ENCODE data around the gene PIGB. TPM values are rescaled to one million over a fixed set of nuclear protein-coding genes. Genes with fewer than 3 reads are reported as not detected.
A peak's percentile ranks its signal among the peaks of the same experiment; 100 is the strongest.
"Not testable (repeated sequence)": the region's sequence is repeated elsewhere in the genome, so short reads cannot be mapped to it uniquely, and the experiment has no call there.

The PIGB gene
- 10.1 TPM for polyA plus RNA-seq (2012; ENCODE audit: low read depth, missing spikeins)

DNA sequence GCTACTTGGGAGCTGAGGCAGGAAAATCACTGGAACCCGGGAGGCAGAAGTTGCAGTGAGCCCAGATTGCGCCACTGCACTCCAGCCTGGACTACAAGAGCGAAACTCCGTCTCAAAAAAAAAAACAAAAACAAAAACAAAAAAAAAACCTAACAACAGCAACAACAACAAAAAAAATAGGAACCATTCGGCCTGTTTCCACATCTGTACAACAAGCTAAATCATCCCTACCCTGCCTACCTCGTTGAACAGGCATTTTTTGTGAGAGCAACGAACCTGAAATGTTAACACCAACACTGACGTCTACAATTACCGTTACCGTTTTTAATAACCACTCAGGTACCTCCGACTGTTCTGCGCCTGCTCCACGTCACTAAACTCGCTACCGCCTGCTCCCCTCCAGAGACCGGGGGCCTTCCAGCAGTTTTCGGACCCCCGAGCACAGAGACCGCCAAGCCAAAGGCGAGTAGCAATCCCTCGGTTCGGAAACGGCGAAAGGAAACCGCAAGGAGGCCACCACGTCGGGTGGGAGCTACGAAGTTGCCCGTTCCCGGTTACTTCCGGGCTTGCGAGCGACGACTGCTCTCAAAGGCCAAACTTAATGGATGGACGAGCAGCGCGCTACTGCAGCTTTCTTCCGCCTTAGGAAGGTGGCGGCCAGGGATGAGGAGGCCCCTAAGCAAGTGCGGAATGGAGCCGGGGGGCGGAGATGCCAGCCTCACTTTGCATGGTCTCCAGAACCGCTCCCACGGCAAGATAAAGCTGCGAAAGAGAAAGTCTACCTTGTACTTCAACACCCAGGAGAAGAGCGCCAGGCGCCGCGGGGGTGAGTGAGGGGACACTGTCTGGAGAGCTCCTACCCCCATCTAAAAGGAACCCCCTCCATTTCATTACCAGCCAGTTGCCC lies at the start of gene PIGB, which contains the start of gene PIGBOS1:
Gene PIGB (plus strand): TSS at position 635 of the 907 bp plus-strand sequence. CDS start 29 bp downstream, at position 664.
Gene PIGBOS1 (minus strand): TSS at position 536 of the 907 bp plus-strand sequence. CDS start 1,331 bp downstream, outside the sequence.
- DNase-seq (ENCODE audit: insufficient read length, low spot score) (peak; percentile 64), FAIRE-seq (peak; percentile 91)
- TF ChIP-seq POLR2AphosphoS5 (IDR thresholded peaks at IDR 0.05; ENCODE audit: low read depth, low read length) (peak; percentile 89), POU2F2 (IDR thresholded peaks at IDR 0.05; ENCODE audit: low read depth, low read length) (peak; percentile 65; the same call in 1 of the 2 replicates), POLR2A (IDR thresholded peaks at IDR 0.05; ENCODE audit: low read depth, low read length) (peak; percentile 89), TAF1 (IDR thresholded peaks at IDR 0.05; ENCODE audit: low read depth, low read length) (peak; percentile 88), PAX5 (IDR thresholded peaks at IDR 0.05; ENCODE audit: insufficient read depth, low read length, severe bottlenecking) (no peak), SPI1 (IDR thresholded peaks at IDR 0.05; ENCODE audit: low read depth, low read length) (0 out of 2 replicates have a peak, but pooled peaks have one; percentile 12)

DNA sequence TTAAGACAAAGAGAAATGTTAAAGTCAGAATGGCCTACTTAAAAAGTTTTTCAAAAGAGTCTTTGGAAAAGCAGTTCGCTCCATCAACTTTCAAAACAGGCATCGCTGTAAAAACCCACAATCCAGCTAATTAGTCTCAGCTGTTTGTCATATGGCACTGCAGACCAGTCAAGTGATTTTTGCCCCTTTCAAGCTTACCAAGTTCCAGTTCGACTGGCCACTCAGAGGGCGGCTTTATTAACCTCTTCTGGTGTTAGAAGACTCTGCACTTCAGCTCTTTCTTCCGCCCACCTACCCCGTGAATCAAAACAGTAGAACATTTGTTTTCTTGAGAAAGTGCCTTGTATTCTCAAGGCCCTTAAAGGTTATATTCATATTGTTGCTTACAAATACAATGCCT lies 48.7 kb upstream of the PIGB start:
- DNase-seq (ENCODE audit: insufficient read length, low spot score) (no peak), FAIRE-seq (no peak)
- TF ChIP-seq PAX5 (IDR thresholded peaks at IDR 0.05; ENCODE audit: insufficient read depth, low read length, severe bottlenecking) = no peak
- no peak for TF ChIP-seq POLR2A (IDR thresholded peaks at IDR 0.05; ENCODE audit: low read depth, low read length)
- no peak for TF ChIP-seq TAF1 (IDR thresholded peaks at IDR 0.05; ENCODE audit: low read depth, low read length)
- TF ChIP-seq POLR2AphosphoS5 (IDR thresholded peaks at IDR 0.05; ENCODE audit: low read depth, low read length) = no peak
- TF ChIP-seq SPI1 (IDR thresholded peaks at IDR 0.05; ENCODE audit: low read depth, low read length) = no peak
- TF ChIP-seq POU2F2 (IDR thresholded peaks at IDR 0.05; ENCODE audit: low read depth, low read length) = no peak

DNA sequence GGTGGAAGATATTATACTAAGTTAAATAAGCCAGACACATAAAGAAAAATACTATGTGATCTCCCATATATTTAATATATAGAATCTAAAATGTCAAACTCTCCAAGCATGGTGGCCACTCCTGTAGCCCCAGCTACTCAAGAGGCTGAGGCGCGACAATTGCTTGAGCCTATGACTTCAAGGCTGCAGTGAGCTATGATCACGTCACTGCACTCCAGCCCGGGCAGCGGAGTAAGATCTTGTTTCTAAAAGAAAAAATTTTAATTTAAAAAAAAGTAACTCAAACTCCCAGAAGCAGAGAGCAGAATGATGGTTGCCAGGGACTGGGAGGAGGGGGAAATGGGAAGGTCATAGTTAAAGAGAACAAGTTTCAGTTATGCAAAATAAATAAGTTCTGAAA lies 42.7 kb upstream of the PIGB start:
- no peak for FAIRE-seq
- TF ChIP-seq TAF1 (IDR thresholded peaks at IDR 0.05; ENCODE audit: low read depth, low read length) (no peak), POLR2A (IDR thresholded peaks at IDR 0.05; ENCODE audit: low read depth, low read length) (no peak), PAX5 (IDR thresholded peaks at IDR 0.05; ENCODE audit: insufficient read depth, low read length, severe bottlenecking) (no peak), POU2F2 (IDR thresholded peaks at IDR 0.05; ENCODE audit: low read depth, low read length) (no peak), SPI1 (IDR thresholded peaks at IDR 0.05; ENCODE audit: low read depth, low read length) (no peak), POLR2AphosphoS5 (IDR thresholded peaks at IDR 0.05; ENCODE audit: low read depth, low read length) (no peak)

DNA sequence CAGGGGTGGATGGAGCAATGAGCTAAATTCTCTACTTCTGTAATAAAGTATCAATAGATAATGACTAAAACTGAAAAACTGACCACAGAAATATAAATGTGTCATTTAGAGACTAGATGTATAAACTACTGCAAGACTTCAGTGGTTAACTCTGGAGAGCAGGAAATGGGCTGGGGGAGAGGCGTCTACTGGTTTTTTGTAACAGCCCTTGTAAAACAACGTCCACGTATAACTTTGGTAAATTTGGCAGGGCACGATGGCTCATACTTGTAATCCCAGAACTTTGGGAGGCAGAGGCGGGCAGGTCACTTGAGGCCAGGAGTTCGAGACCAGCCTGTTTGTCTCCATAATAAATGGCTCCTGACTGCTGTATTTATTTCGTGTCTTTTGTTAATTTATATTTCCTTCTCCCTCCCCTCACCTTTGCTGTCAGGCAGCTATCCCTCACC lies 41.9 kb upstream of the PIGB start:
- TF ChIP-seq POU2F2 (IDR thresholded peaks at IDR 0.05; ENCODE audit: low read depth, low read length) (0 out of 2 replicates have a peak, but pooled peaks have one; percentile 34), SPI1 (IDR thresholded peaks at IDR 0.05; ENCODE audit: low read depth, low read length) (no peak)
- FAIRE-seq (peak; percentile 87), DNase-seq (ENCODE audit: insufficient read length, low spot score) (no peak)

More for the DNA sequence above, 42.7 kb upstream of the PIGB start:
- DNase-seq (ENCODE audit: insufficient read length, low spot score) = no peak

DNA sequence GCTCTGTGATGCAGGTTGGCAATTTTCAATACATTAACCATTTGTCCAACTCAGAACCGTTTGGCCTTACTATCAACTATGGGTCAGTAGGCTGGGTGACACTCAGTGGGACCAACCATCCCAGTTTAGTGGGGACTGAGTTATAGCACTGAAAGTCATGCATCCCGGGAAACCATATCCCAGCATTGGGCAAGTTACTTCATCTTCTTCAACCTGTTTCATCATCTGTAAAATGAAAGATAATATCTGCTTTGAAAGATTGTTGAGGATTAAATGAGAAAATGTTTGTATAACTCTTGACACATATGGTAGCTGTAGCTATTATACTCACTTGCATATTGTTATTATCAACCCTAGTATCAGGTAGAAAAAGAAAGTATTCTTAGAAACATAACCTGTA lies 41.3 kb upstream of the PIGB start:
- no peak for FAIRE-seq
- no peak for DNase-seq (ENCODE audit: insufficient read length, low spot score)
- TF ChIP-seq TAF1 (IDR thresholded peaks at IDR 0.05; ENCODE audit: low read depth, low read length) (no peak), POLR2A (IDR thresholded peaks at IDR 0.05; ENCODE audit: low read depth, low read length) (no peak), POLR2AphosphoS5 (IDR thresholded peaks at IDR 0.05; ENCODE audit: low read depth, low read length) (no peak), SPI1 (IDR thresholded peaks at IDR 0.05; ENCODE audit: low read depth, low read length) (no peak), POU2F2 (IDR thresholded peaks at IDR 0.05; ENCODE audit: low read depth, low read length) (no peak), PAX5 (IDR thresholded peaks at IDR 0.05; ENCODE audit: insufficient read depth, low read length, severe bottlenecking) (no peak)

DNA sequence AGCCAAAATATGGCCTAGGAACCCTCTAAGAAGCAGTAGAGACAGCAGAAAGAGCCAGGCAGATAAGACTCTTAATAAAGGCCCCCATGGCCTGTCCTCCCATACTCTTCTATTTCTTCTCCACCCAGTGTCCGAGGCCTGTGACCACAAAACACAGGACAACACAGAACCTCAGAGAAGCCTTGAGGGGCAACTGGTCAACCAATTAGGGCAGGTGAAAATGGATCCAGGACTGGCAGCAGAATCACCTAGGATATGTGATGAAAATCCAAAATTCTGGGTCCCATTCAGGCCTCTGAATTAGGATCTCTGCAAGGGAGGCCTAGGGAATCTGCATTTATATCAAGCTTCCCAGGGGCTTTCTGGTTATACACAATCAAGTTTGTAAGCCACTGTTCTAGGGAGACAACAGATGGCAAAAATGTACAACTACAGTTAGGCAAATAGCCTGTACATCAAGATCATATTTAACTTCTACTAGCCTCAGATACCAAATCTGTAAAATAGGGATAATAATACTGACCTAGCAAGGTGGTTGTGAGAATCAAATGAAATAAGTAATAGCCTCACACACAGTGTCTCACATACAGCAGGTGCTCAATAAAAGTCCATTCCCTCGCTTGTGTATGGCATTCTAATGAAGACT lies 39.8 kb upstream of the PIGB start:
- FAIRE-seq (no peak), DNase-seq (ENCODE audit: insufficient read length, low spot score) (no peak)
- TF ChIP-seq PAX5 (IDR thresholded peaks at IDR 0.05; ENCODE audit: insufficient read depth, low read length, severe bottlenecking) (no peak), POU2F2 (IDR thresholded peaks at IDR 0.05; ENCODE audit: low read depth, low read length) (no peak), SPI1 (IDR thresholded peaks at IDR 0.05; ENCODE audit: low read depth, low read length) (no peak)

DNA sequence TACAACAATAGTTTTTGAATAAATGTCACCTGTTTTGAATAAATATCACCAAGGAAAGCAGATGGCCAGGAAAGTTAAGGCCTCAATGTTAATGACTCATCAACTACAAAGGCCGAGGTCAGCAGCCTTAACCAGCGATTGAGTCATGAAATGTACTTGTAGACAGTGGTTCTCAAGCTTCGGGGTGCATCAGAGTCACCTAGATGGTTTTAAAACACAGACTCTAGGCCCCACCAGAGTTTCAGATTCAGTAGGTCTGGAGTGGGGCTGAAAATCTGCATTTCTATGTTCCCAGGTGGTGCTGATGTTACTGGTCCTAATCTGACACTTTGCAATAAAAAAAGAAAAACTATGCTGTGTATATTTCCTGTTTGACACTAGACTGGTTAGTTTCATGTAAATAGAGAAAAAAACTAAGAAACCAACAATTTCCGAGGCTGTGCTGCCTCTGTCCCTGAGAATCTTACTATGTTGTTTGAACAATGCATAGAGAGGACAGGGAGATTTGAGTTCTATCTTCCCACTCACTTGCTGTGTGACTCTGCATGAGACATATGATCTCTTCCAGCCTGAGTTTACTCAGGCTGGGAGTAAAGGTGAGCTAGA lies 39.2 kb upstream of the PIGB start:
- peak; percentile 12 for TF ChIP-seq PAX5 (IDR thresholded peaks at IDR 0.05; ENCODE audit: insufficient read depth, low read length, severe bottlenecking)
- no peak; the same call in none of the 2 replicates for TF ChIP-seq POU2F2 (IDR thresholded peaks at IDR 0.05; ENCODE audit: low read depth, low read length)
- 0 out of 2 replicates have a peak, but pooled peaks have one; percentile 12 for TF ChIP-seq POLR2A (IDR thresholded peaks at IDR 0.05; ENCODE audit: low read depth, low read length)
- no peak for DNase-seq (ENCODE audit: insufficient read length, low spot score)
- peak; percentile 80 for FAIRE-seq

DNA sequence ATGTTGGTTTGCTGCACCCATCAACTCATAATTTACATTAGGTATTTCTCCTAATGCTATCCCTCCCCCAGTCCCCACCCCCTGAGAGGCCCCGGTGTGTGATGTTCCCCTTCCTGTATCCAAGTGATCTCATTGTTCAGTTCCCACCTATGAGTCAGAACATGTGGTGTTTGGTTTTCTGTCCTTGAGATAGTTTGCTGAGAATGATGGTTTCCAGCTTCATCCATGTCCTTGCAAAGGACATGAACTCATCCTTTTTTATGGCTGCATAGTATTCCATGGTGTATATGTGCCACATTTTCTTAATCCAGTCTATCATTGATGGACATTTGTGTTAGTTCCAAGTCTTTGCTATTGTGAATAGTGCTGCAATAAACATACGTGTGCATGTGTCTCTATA lies 38.4 kb upstream of the PIGB start:
- not testable (repeated sequence) for FAIRE-seq; DNase-seq (ENCODE audit: insufficient read length, low spot score)

DNA sequence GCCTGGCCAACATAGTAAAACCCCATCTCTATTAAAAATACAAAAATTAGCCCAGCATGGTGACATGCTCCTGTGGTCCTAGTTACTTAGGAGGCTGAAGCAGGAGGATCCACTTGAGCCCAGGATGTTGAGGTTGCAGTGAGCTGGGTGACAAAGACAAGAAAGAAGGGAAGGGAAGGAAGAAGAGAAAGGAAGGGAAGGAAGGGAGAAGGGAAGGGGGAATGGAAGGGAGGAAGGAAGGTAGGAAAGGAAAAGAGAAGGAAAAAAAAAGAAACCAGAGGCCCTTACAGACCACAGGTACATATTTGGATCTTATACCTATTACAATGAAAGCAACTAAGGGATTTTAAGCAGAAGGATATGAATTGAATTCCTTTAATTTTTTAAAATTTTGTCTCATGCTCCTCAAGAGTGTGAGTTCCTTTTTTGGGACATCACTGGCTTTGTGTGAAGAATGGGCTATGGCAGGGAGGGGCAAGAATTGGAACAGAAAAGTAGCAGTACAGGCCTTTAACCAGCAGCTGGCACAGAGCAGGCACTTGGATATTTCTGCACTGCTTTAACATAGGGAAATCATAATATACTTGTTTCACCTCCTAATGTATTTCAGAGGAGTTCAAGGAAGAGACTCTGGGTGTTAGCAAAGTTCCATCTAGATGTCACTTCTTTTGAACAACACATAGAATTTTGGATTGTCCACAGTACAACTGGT lies 37.3 kb upstream of the PIGB start:
- no peak for DNase-seq (ENCODE audit: insufficient read length, low spot score)
- TF ChIP-seq POLR2AphosphoS5 (IDR thresholded peaks at IDR 0.05; ENCODE audit: low read depth, low read length) (no peak), POLR2A (IDR thresholded peaks at IDR 0.05; ENCODE audit: low read depth, low read length) (no peak), PAX5 (IDR thresholded peaks at IDR 0.05; ENCODE audit: insufficient read depth, low read length, severe bottlenecking) (no peak), SPI1 (IDR thresholded peaks at IDR 0.05; ENCODE audit: low read depth, low read length) (no peak), TAF1 (IDR thresholded peaks at IDR 0.05; ENCODE audit: low read depth, low read length) (no peak), POU2F2 (IDR thresholded peaks at IDR 0.05; ENCODE audit: low read depth, low read length) (no peak)
- FAIRE-seq = no peak
